HCT116 (cell line): ENCODE data around the gene PAN3. TPM values are rescaled to one million over a fixed set of nuclear protein-coding genes. Genes with fewer than 3 reads are reported as not detected.

Source experiments
- ATAC-seq: fragments of 200-7000 bp; cut with Tn5 transposase; 2 replicates; pipeline ENCODE4 v1.9.1; 2020; ENCODE audit warnings: mild to moderate bottlenecking, moderate library complexity
- BruUV-seq: library from RNA; stranded (reverse); fragments of 400-500 nt; replicated peaks from 2 replicates; lab custom pipeline; 2021; lab: Mats Ljungman, UMichigan
- CTCF ChIA-PET: fragments of 300-600 bp; sonication (Branson Sonifier 250); formaldehyde crosslinking; loops from one replicate; lab custom pipeline; 2021; ENCODE audit warnings: antibody characterized with exemption; lab: Charles Lee
- POLR2A ChIA-PET: fragments of 300-600, 350-600 bp; sonication (Branson Sonifier 250); formaldehyde crosslinking; loops from one replicate; lab custom pipeline; 2021; ENCODE audit warnings: antibody characterized with exemption; lab: Charles Lee
- RAD21 ChIA-PET, 2 experiments: fragments of 300-600 bp; sonication (Branson Sonifier 250); formaldehyde crosslinking; loops; one replicate each; lab custom pipeline; 2023; ENCODE audit warnings: low total read pairs in 2 of 2; ENCODE audit not compliant: uncharacterized antibody in 2 of 2, unreplicated experiment in 2 of 2, low non-redundant PET in 1 of 2; lab: Charles Lee
- DNase-seq: peaks from one replicate; pipeline ENCODE4 v3.0.0-alpha.2; 2010; ENCODE audit warnings: low read depth, low spot score
- H2AFZ ChIP-seq: fragments of 200-600 bp; shearing (Covaris generic), sonication (generic); 2 replicates; pipeline ENCODE4 v1.6.1; 2017; ENCODE audit warnings: low read depth, mixed run types, mixed read lengths, antibody characterized with exemption, low read length; ENCODE audit not compliant: poor library complexity, severe bottlenecking
- H3K27ac ChIP-seq: 2 replicates; pipeline ENCODE4 v1.5.1; 2012; ENCODE audit warnings: low read depth, low read length
- H3K27me3 ChIP-seq: fragments of 200-600 bp; sonication (generic); 2 replicates; pipeline ENCODE4 v1.6.1; 2016; ENCODE audit warnings: mixed run types, low read length, mixed read lengths; ENCODE audit not compliant: insufficient read depth
- H3K36me3 ChIP-seq, 2 experiments: fragments of 200-500 bp in 1 of 2; fragments of 200-600 bp in 1 of 2; sonication (Bioruptor generic) in 1 of 2; sonication (generic) in 1 of 2; 2 replicates each; pipeline versions ENCODE4 v1.5.1 to v1.6.1; 2014 to 2016; ENCODE audit warnings: low read length in 2 of 2, inconsistent platforms in 1 of 2, mixed read lengths in 1 of 2, mixed run types in 1 of 2; ENCODE audit not compliant: insufficient read depth in 2 of 2, control insufficient read depth in 1 of 2
- H3K4me1 ChIP-seq, 2 experiments: fragments of 200-600 bp in 1 of 2; sonication (generic) in 1 of 2; 2 replicates each; pipeline versions ENCODE4 v1.5.1 to v1.6.1; 2012 to 2017; ENCODE audit warnings: low read length in 2 of 2, inconsistent platforms in 1 of 2, mild to moderate bottlenecking in 1 of 2, mixed read lengths in 1 of 2, mixed run types in 1 of 2, moderate library complexity in 1 of 2; ENCODE audit not compliant: insufficient read depth in 2 of 2, control insufficient read depth in 1 of 2
- H3K4me2 ChIP-seq: fragments of 200-600 bp; sonication (generic); 2 replicates; pipeline ENCODE4 v1.6.1; 2017; ENCODE audit warnings: mixed run types, low read length, mixed read lengths
- H3K4me3 ChIP-seq, 2 experiments: fragments of 200-600 bp in 1 of 2; sonication (generic) in 1 of 2; replicated peaks in 1 of 2; 2 replicates each; pipeline ENCODE4 v1.5.1; 2011 to 2016; ENCODE audit warnings: low read length in 2 of 2, control low read depth in 1 of 2, low read depth in 1 of 2, mild to moderate bottlenecking in 1 of 2, mixed read lengths in 1 of 2, mixed run types in 1 of 2
- H3K79me2 ChIP-seq: fragments of 200-600 bp; sonication (generic); 2 replicates; pipeline ENCODE4 v1.6.1; 2017; ENCODE audit warnings: mild to moderate bottlenecking, mixed run types, low read length, moderate library complexity, mixed read lengths; ENCODE audit not compliant: insufficient read depth
- H3K9ac ChIP-seq: fragments of 200-600 bp; sonication (generic); 2 replicates; pipeline ENCODE4 v1.6.1; 2016; ENCODE audit warnings: low read length, mixed read lengths
- H3K9me2 ChIP-seq: fragments of 200-600 bp; sonication (generic), shearing (Covaris generic); 2 replicates; pipeline ENCODE4 v1.6.1; 2017; ENCODE audit warnings: mixed run types, mild to moderate bottlenecking, moderate library complexity; ENCODE audit not compliant: insufficient read depth
- H3K9me3 ChIP-seq, 2 experiments: fragments of 200-500 bp in 1 of 2; fragments of 200-600 bp in 1 of 2; sonication (Bioruptor generic) in 1 of 2; sonication (generic) in 1 of 2; 2 replicates each; pipeline ENCODE4 v1.6.1; 2014 to 2017; ENCODE audit warnings: low read length in 2 of 2, mixed read lengths in 2 of 2, inconsistent platforms in 1 of 2, low read depth in 1 of 2, mild to moderate bottlenecking in 1 of 2, mixed run types in 1 of 2, moderate library complexity in 1 of 2; ENCODE audit not compliant: control insufficient read depth in 1 of 2, insufficient read depth in 1 of 2
- H4K20me1 ChIP-seq: fragments of 200-600 bp; sonication (generic), shearing (Covaris generic); 2 replicates; pipeline ENCODE4 v1.6.1; 2017; ENCODE audit warnings: mixed run types, mild to moderate bottlenecking, moderate library complexity; ENCODE audit not compliant: insufficient read depth
- MAX ChIP-seq: IDR thresholded peaks from 2 replicates; pipeline ENCODE4 v1.6.1; 2012
- POLR2A ChIP-seq: IDR thresholded peaks from 2 replicates; pipeline ENCODE4 v1.7.0; 2011; ENCODE audit warnings: borderline replicate concordance; ENCODE audit not compliant: insufficient read depth, insufficient read length; ENCODE audit errors: extremely low read depth
- POLR2AphosphoS5 ChIP-seq: IDR thresholded peaks from 2 replicates; pipeline ENCODE4 v1.6.1; 2011; ENCODE audit warnings: mild to moderate bottlenecking, low read depth, low read length, moderate library complexity
- RAD21 ChIP-seq: IDR thresholded peaks from 2 replicates; pipeline ENCODE4 v1.6.1; 2012; ENCODE audit warnings: low read depth, mild to moderate bottlenecking
- SIN3A ChIP-seq: IDR thresholded peaks from 2 replicates; pipeline ENCODE4 v1.6.1; 2012; ENCODE audit warnings: low read depth
- SRF ChIP-seq: IDR thresholded peaks from 2 replicates; pipeline ENCODE4 v1.6.1; 2012; ENCODE audit warnings: low read depth
- ZNF274 ChIP-seq: fragments of 200-500 bp; sonication (Bioruptor generic); IDR thresholded peaks from 2 replicates; pipeline ENCODE4 v1.6.1; 2014; ENCODE audit warnings: mild to moderate bottlenecking, low read depth, low read length, inconsistent platforms
- intact Hi-C: fragments of 100-400 bp; cut with micrococcal nuclease; formaldehyde crosslinking; loops from 2 replicates; pipeline ENCODE4 v1.10.0; 2022
- total RNA-seq: library from RNA; stranded (reverse); gene quantifications from one replicate; pipeline ENCODE4 v1.2.1, GENCODE V29; 2021; ENCODE audit not compliant: unreplicated experiment
- TF ChIP-seq, protein P1 (sequence below): IDR thresholded peaks from 2 replicates; pipeline ENCODE4 v1.6.1; 2012; ENCODE audit warnings: low read depth

The PAN3 gene
- total RNA-seq, 1 experiment from 2014 or later, result 30.1 TPM

GRCh38 chr13:28129911-28130693 lies 8.2 kb upstream of the PAN3 start (continued):
- TF ChIP-seq RAD21 (no peak), SRF (no peak), POLR2A (no peak), SIN3A (no peak)

DNA sequence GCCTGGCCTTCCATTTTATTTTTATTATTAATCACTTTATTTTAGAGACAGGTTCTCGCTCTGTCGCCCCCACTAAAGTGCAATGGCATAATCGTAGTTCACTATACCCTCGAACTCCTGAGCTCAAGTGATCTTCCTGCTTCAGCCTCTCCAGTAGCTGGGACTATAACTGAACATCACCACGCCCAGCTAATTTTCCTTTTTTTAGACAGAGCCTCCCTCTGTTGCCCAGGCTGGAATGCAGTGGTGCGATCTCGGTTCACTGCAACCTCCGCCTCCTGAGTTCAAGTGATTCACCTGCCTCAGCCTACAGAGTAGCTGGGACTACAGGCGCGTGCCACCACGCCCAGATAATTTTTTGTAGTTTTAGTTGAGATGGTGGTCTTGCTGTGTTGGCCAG lies 6.7 kb upstream of the PAN3 start:
- DNase-seq (no peak), ATAC-seq (peak; percentile 81)
- BruUV-seq, result no TSS peak
- ChIA-PET POLR2A (interaction anchor here (0.6 kb wide), 1 partner anchor 25 kb away, joined by 3 read pairs; no protein-coding TSS in a partner anchor), CTCF (no interaction called here), RAD21 (no interaction called here)
- H3K27me3 ChIP-seq, result no peaks in the 10 kb centered on the region
- peak overlapping the region; percentile 30; the same call in 1 of the 2 replicates for H3K9ac ChIP-seq
- peaks cover 8 to 15% of the 10 kb centered on the region in 2 experiments for H3K4me1 ChIP-seq
- H3K79me2 ChIP-seq, result peaks cover 2% of the 10 kb centered on the region; the same call in 1 of the 2 replicates
- H3K4me2 ChIP-seq, result peak overlapping the region; percentile 70
- H3K4me3 ChIP-seq, result peak overlapping the region in 1 of 2 experiments; percentile 28; a peak in 2 of 4 replicates
- no peaks in the 10 kb centered on the region for H3K9me3 ChIP-seq
- no peak overlapping the region for H2AFZ ChIP-seq
- TF ChIP-seq POLR2AphosphoS5 (no peak), ZNF274 (no peak), MAX (no peak)
- TF ChIP-seq, protein P1, sequence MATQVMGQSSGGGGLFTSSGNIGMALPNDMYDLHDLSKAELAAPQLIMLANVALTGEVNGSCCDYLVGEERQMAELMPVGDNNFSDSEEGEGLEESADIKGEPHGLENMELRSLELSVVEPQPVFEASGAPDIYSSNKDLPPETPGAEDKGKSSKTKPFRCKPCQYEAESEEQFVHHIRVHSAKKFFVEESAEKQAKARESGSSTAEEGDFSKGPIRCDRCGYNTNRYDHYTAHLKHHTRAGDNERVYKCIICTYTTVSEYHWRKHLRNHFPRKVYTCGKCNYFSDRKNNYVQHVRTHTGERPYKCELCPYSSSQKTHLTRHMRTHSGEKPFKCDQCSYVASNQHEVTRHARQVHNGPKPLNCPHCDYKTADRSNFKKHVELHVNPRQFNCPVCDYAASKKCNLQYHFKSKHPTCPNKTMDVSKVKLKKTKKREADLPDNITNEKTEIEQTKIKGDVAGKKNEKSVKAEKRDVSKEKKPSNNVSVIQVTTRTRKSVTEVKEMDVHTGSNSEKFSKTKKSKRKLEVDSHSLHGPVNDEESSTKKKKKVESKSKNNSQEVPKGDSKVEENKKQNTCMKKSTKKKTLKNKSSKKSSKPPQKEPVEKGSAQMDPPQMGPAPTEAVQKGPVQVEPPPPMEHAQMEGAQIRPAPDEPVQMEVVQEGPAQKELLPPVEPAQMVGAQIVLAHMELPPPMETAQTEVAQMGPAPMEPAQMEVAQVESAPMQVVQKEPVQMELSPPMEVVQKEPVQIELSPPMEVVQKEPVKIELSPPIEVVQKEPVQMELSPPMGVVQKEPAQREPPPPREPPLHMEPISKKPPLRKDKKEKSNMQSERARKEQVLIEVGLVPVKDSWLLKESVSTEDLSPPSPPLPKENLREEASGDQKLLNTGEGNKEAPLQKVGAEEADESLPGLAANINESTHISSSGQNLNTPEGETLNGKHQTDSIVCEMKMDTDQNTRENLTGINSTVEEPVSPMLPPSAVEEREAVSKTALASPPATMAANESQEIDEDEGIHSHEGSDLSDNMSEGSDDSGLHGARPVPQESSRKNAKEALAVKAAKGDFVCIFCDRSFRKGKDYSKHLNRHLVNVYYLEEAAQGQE, result no peak
- TF ChIP-seq, all 23 proteins: peak for 0
- intact Hi-C loops, result no loop called here
- no peaks in the 10 kb centered on the region for H3K36me3 ChIP-seq
- no peaks in the 10 kb centered on the region for H3K9me2 ChIP-seq
- H4K20me1 ChIP-seq, result no peaks in the 10 kb centered on the region
- H3K27ac ChIP-seq, result no peak overlapping the region
